Measurements from ENCODE around the gene CDH18.

Gene CDH18

DNA sequence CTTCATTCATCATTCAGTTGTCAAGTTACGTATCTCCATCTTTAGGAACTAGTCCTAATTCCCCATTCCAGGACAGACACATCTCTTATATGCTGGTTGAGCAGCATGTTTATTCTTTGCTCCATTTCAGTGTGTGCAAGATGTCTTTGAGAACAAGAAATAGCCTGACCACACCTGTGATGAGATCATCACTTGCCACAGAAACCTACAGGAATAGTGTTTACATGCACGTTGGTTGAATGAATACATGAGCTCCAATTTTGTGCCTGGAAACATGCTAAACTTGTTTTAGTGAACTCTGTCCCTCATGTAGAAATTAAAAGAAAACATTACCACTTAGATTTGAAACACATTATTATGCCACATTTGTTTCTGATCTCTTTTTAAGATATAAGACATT is 489.1 kb downstream of the CDH18 start:
- no peak for ATAC-seq
- TF ChIP-seq RARB (CRISPR knock-in tag; IDR thresholded peaks at IDR 0.05) (no peak), ESRRG (CRISPR knock-in tag; IDR thresholded peaks at IDR 0.05) (no peak), CSRNP3 (CRISPR knock-in tag; IDR thresholded peaks at IDR 0.05) (no peak), TSHZ2 (CRISPR knock-in tag; IDR thresholded peaks at IDR 0.05) (no peak), ARNTL (CRISPR knock-in tag; IDR thresholded peaks at IDR 0.05; ENCODE audit: borderline replicate concordance, low read depth) (no peak), ISL1 (CRISPR knock-in tag; IDR thresholded peaks at IDR 0.05) (no peak), ZFP30 (CRISPR knock-in tag; IDR thresholded peaks at IDR 0.05) (no peak)
- TF ChIP-seq, protein P1, sequence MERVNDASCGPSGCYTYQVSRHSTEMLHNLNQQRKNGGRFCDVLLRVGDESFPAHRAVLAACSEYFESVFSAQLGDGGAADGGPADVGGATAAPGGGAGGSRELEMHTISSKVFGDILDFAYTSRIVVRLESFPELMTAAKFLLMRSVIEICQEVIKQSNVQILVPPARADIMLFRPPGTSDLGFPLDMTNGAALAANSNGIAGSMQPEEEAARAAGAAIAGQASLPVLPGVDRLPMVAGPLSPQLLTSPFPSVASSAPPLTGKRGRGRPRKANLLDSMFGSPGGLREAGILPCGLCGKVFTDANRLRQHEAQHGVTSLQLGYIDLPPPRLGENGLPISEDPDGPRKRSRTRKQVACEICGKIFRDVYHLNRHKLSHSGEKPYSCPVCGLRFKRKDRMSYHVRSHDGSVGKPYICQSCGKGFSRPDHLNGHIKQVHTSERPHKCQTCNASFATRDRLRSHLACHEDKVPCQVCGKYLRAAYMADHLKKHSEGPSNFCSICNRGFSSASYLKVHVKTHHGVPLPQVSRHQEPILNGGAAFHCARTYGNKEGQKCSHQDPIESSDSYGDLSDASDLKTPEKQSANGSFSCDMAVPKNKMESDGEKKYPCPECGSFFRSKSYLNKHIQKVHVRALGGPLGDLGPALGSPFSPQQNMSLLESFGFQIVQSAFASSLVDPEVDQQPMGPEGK (CRISPR knock-in tag; IDR thresholded peaks at IDR 0.05; ENCODE audit: borderline replicate concordance): no peak

- no peak for ATAC-seq
- TF ChIP-seq POU6F1 (CRISPR knock-in tag; IDR thresholded peaks at IDR 0.05; ENCODE audit: borderline replicate concordance, low read depth): no peak
- no peak for TF ChIP-seq RARB (CRISPR knock-in tag; IDR thresholded peaks at IDR 0.05)
- TF ChIP-seq TOX (CRISPR knock-in tag; IDR thresholded peaks at IDR 0.05; ENCODE audit: borderline replicate concordance): no peak
- no peak for TF ChIP-seq SNAI2 (CRISPR knock-in tag; IDR thresholded peaks at IDR 0.05)
- no peak for TF ChIP-seq OSR1 (CRISPR knock-in tag; IDR thresholded peaks at IDR 0.05)
- TF ChIP-seq ARNTL (CRISPR knock-in tag; IDR thresholded peaks at IDR 0.05; ENCODE audit: borderline replicate concordance, low read depth): no peak
- TF ChIP-seq CSRNP3 (CRISPR knock-in tag; IDR thresholded peaks at IDR 0.05): no peak
- TF ChIP-seq BACH2 (CRISPR knock-in tag; IDR thresholded peaks at IDR 0.05; ENCODE audit: borderline replicate concordance): no peak
- TF ChIP-seq ZFP30 (CRISPR knock-in tag; IDR thresholded peaks at IDR 0.05): no peak
- TF ChIP-seq ZC3H10 (CRISPR knock-in tag; IDR thresholded peaks at IDR 0.05): no peak
- TF ChIP-seq CREB5 (CRISPR knock-in tag; IDR thresholded peaks at IDR 0.05; ENCODE audit: low read depth): no peak
- no peak for TF ChIP-seq CSDC2 (CRISPR knock-in tag; IDR thresholded peaks at IDR 0.05)
These were observed 490.7 kb downstream of the CDH18 start for GRCh38 chr5:19497229-19497815.

DNA sequence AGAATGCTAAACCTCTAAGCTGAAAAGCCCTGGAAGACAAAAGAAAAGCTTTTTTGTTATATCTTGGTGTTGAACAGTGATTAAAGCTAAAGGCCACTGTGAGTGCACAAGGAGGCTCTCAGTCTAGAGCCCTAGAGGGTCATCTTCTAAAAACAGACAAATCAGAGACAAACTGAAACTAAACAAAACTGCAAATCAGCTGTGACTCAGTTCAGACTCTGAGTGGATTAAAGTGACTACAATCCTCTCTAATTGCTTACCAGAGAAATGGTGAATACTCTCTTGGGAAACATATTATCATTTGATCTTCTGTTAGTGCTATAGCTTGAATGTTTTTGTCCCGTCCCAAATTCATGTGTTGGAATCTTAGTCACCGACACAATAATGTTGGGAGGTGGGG is 491.9 kb downstream of the CDH18 start:
- ATAC-seq: peak; percentile 71
- TF ChIP-seq ZNF70 (CRISPR knock-in tag; IDR thresholded peaks at IDR 0.05) (no peak), ARNTL (CRISPR knock-in tag; IDR thresholded peaks at IDR 0.05; ENCODE audit: borderline replicate concordance, low read depth) (no peak), TOX (CRISPR knock-in tag; IDR thresholded peaks at IDR 0.05; ENCODE audit: borderline replicate concordance) (no peak), ZFP3 (CRISPR knock-in tag; IDR thresholded peaks at IDR 0.05) (no peak), CSRNP3 (CRISPR knock-in tag; IDR thresholded peaks at IDR 0.05) (no peak), ESRRG (CRISPR knock-in tag; IDR thresholded peaks at IDR 0.05) (no peak), ISL1 (CRISPR knock-in tag; IDR thresholded peaks at IDR 0.05) (no peak)

All from SK-N-SH treated with all-trans-retinoic acid at 6 μM for 48 hours (cell line).